ENCODE results near the gene HIP1R.

HIP1R gene

GRCh38 chr12:122852336-122853275 lies 17.3 kb downstream of the HIP1R start:
- H3K4me3 ChIP-seq (ENCODE audit: low read depth in 1 of 2, low read length in 2 of 2): no peak overlapping the region
- H2AFZ ChIP-seq (ENCODE audit: low read depth, low read length): no peak overlapping the region
- H3K4me2 ChIP-seq (ENCODE audit: insufficient read depth, low read length): no peak overlapping the region
- H3K9ac ChIP-seq (ENCODE audit: low read depth, low read length): no peak overlapping the region
- no peak overlapping the region for H3K27ac ChIP-seq (ENCODE audit: low read length)
- ATAC-seq (ENCODE audit: insufficient read depth, low read depth): no peak
- no peak for DNase-seq
- H3K79me2 ChIP-seq (ENCODE audit: insufficient read depth, low read length): no peaks in the 10 kb centered on the region
- TF ChIP-seq CTCF (IDR thresholded peaks at IDR 0.05; ENCODE audit: borderline replicate concordance, extremely low read depth, low read length, poor library complexity, severe bottlenecking): no peak
- TF ChIP-seq EZH2 (IDR thresholded peaks at IDR 0.05; ENCODE audit: borderline replicate concordance, low read depth, low read length, severe bottlenecking): no peak
- peaks cover 15% of the 10 kb centered on the region for H3K36me3 ChIP-seq (ENCODE audit: insufficient read depth, low read length)
- H4K20me1 ChIP-seq (ENCODE audit: insufficient read depth, low read length): peaks cover 15% of the 10 kb centered on the region; the same call in 1 of the 2 replicates
- H3K9me3 ChIP-seq (ENCODE audit: insufficient read depth, low read length, severe bottlenecking): no peaks in the 10 kb centered on the region
- H3K4me1 ChIP-seq (ENCODE audit: insufficient read depth, low read length): no peaks in the 10 kb centered on the region
- H3K27me3 ChIP-seq (ENCODE audit: insufficient read depth, low read length, poor library complexity): no peaks in the 10 kb centered on the region

- TF ChIP-seq CTCF (IDR thresholded peaks at IDR 0.05; ENCODE audit: borderline replicate concordance, extremely low read depth, low read length, poor library complexity, severe bottlenecking): no peak
- TF ChIP-seq EZH2 (IDR thresholded peaks at IDR 0.05; ENCODE audit: borderline replicate concordance, low read depth, low read length, severe bottlenecking): no peak
- peaks cover 5% of the 10 kb centered on the region; the same call in 1 of the 2 replicates for H4K20me1 ChIP-seq (ENCODE audit: insufficient read depth, low read length)
- ATAC-seq (ENCODE audit: insufficient read depth, low read depth): no peak
- no peak for DNase-seq
- H3K4me1 ChIP-seq (ENCODE audit: insufficient read depth, low read length): no peaks in the 10 kb centered on the region
- no peak overlapping the region for H2AFZ ChIP-seq (ENCODE audit: low read depth, low read length)
- no peaks in the 10 kb centered on the region for H3K27me3 ChIP-seq (ENCODE audit: insufficient read depth, low read length, poor library complexity)
- no peak overlapping the region for H3K9ac ChIP-seq (ENCODE audit: low read depth, low read length)
- H3K9me3 ChIP-seq (ENCODE audit: insufficient read depth, low read length, severe bottlenecking): no peaks in the 10 kb centered on the region
- no peak overlapping the region for H3K27ac ChIP-seq (ENCODE audit: low read length)
- H3K79me2 ChIP-seq (ENCODE audit: insufficient read depth, low read length): no peaks in the 10 kb centered on the region
- H3K4me3 ChIP-seq (ENCODE audit: low read depth in 1 of 2, low read length in 2 of 2): no peak overlapping the region
- H3K4me2 ChIP-seq (ENCODE audit: insufficient read depth, low read length): no peak overlapping the region
- H3K36me3 ChIP-seq (ENCODE audit: insufficient read depth, low read length): peaks cover 15% of the 10 kb centered on the region
These were observed 18.5 kb downstream of the HIP1R start for GRCh38 chr12:122853582-122854245.

GRCh38 chr12:122854554-122854953 lies 19.3 kb downstream of the HIP1R start:
- Histone ChIP-seq H3K27ac (ENCODE audit: low read length) (no peak overlapping the region), H3K36me3 (ENCODE audit: insufficient read depth, low read length) (peaks cover 15% of the 10 kb centered on the region), H3K9me3 (ENCODE audit: insufficient read depth, low read length, severe bottlenecking) (no peaks in the 10 kb centered on the region), H3K4me2 (ENCODE audit: insufficient read depth, low read length) (no peak overlapping the region), H3K9ac (ENCODE audit: low read depth, low read length) (no peak overlapping the region), H3K4me1 (ENCODE audit: insufficient read depth, low read length) (no peaks in the 10 kb centered on the region), H4K20me1 (ENCODE audit: insufficient read depth, low read length) (0 out of 2 replicates have a peak, but pooled peaks cover 4% of the 10 kb centered on the region), H3K79me2 (ENCODE audit: insufficient read depth, low read length) (no peaks in the 10 kb centered on the region), H2AFZ (ENCODE audit: low read depth, low read length) (no peak overlapping the region), H3K27me3 (ENCODE audit: insufficient read depth, low read length, poor library complexity) (no peaks in the 10 kb centered on the region), H3K4me3 (ENCODE audit: low read depth in 1 of 2, low read length in 2 of 2) (no peak overlapping the region)
- ATAC-seq (ENCODE audit: insufficient read depth, low read depth) (no peak), DNase-seq (no peak)
- TF ChIP-seq EZH2 (IDR thresholded peaks at IDR 0.05; ENCODE audit: borderline replicate concordance, low read depth, low read length, severe bottlenecking): no peak
- TF ChIP-seq CTCF (IDR thresholded peaks at IDR 0.05; ENCODE audit: borderline replicate concordance, extremely low read depth, low read length, poor library complexity, severe bottlenecking): no peak

Data from DND-41 (cell line).